Measurements from ENCODE around the gene EYA2. TPM values are rescaled to one million over a fixed set of nuclear protein-coding genes. Genes with fewer than 3 reads are reported as not detected.

The EYA2 gene
- total RNA-seq, 2 donors from 2014 or later = 30.0 to 31.0 TPM

DNA sequence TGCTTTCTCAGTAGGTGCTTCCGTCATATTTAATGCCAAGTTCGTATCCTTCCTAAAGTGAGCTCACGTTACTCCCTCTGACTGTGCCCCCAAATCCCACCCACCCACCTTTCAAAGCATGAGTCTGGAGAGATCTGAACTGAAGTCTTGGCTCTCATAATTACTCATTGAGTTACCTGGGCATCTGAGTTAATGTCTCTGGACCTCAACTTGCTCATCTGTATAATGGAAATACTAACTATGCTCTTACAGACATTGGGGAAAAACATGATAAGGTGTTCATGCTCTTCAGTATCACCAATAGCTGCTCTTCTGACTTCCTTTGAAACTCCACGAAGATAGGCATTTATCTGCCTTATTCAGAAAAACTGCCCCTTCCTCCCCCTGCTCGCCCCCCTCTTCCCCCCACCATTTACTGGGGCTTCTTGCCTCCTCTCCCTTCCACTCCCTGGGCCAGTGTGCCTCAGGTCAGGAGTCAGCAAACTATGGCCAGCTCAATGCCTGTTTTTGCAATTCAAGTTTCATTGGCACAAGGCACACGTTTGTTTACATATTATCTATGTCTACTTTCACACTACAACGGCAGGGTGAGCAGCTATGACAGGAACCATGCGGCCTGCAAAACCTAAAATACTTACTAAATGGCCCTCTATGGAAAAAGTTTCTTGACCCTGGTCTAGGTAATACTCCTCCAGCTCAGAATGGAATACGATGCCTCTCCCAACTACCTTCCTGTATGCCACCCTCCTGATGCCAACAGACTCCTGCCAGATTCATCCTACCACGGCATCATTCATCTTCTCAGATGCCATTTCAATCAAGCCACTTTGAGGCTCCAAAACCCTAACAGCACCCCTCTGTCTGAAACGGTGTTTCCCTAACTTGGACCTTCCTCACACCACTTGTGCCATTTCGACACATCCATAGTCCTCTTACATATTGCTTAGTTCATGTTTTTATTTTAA lies 323.1 kb downstream of the EYA2 start:
- no peaks in the 10 kb centered on the region for H3K9me3 ChIP-seq
- TF ChIP-seq POLR2A (IDR thresholded peaks at IDR 0.05) = no peak
- no peak for TF ChIP-seq POLR2AphosphoS5 (IDR thresholded peaks at IDR 0.05)
- TF ChIP-seq, protein P1, sequence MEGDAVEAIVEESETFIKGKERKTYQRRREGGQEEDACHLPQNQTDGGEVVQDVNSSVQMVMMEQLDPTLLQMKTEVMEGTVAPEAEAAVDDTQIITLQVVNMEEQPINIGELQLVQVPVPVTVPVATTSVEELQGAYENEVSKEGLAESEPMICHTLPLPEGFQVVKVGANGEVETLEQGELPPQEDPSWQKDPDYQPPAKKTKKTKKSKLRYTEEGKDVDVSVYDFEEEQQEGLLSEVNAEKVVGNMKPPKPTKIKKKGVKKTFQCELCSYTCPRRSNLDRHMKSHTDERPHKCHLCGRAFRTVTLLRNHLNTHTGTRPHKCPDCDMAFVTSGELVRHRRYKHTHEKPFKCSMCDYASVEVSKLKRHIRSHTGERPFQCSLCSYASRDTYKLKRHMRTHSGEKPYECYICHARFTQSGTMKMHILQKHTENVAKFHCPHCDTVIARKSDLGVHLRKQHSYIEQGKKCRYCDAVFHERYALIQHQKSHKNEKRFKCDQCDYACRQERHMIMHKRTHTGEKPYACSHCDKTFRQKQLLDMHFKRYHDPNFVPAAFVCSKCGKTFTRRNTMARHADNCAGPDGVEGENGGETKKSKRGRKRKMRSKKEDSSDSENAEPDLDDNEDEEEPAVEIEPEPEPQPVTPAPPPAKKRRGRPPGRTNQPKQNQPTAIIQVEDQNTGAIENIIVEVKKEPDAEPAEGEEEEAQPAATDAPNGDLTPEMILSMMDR (IDR thresholded peaks at IDR 0.05) = no peak
- DNase-seq (ENCODE audit: low spot score) = no peak
- no peak overlapping the region for H3K4me3 ChIP-seq
- H3K36me3 ChIP-seq = no peaks in the 10 kb centered on the region
- no peaks in the 10 kb centered on the region for H3K4me1 ChIP-seq (replicated peaks)
- intact Hi-C loops (cut with DNase I) = no loop called here
- H3K27ac ChIP-seq = no peak overlapping the region
- H3K27me3 ChIP-seq (replicated peaks; ENCODE audit: insufficient read depth) = no peaks in the 10 kb centered on the region
- 66% methylated on average over 12 of the region's 12 CpGs for WGBS

- Histone ChIP-seq H3K4me1 (replicated peaks) (no peaks in the 10 kb centered on the region), H3K27me3 (replicated peaks; ENCODE audit: insufficient read depth) (no peaks in the 10 kb centered on the region), H3K4me3 (no peak overlapping the region), H3K9me3 (no peaks in the 10 kb centered on the region), H3K27ac (no peak overlapping the region), H3K36me3 (peaks cover 0 to 4% of the 10 kb centered on the region in 2 donors)
- DNase-seq (ENCODE audit: low spot score) = no peak
- TF ChIP-seq, protein P1 (IDR thresholded peaks at IDR 0.05) = peak in 3 of 4 experiments; percentile 13 to 21 (median 16)
- TF ChIP-seq POLR2A (IDR thresholded peaks at IDR 0.05) = no peak
- 92% methylated on average over 8 of the region's 8 CpGs for WGBS
- intact Hi-C loops (cut with DNase I) = no loop called here
Observed at GRCh38 chr20:47220161-47220582, 325.5 kb downstream of the EYA2 start.

DNA sequence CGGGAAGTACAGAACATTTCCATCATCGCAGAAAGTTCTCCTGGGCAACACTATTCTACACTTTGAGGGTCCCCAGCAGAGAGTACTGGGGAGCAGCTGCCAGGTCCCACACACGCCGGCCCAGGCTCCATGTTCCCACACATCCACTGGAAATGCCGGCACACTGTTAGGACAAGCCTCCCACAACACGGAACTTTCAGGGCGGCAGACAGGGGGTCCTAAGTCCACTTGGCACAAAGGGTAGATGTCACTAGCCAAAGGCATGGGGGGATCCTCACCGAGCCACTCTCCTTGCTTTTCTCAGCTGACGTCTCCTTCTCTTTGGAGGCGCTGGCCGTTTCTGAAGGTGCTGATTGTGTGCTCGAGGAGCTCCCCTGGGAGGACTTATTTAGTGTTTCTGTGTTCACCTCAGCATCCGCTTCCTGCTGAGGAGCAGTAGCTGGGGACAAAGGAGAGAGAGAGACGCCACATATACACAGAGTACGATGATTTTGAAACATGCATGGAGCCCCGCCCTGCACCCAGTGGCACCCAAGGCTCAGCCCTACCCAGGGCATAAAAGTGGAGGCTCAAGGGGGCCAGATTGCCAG lies 326.5 kb downstream of the EYA2 start:
- Histone ChIP-seq H3K27me3 (replicated peaks; ENCODE audit: insufficient read depth) (no peaks in the 10 kb centered on the region), H3K4me3 (no peak overlapping the region), H3K9me3 (no peaks in the 10 kb centered on the region), H3K27ac (no peak overlapping the region), H3K36me3 (peaks cover 0 to 4% of the 10 kb centered on the region in 2 donors), H3K4me1 (replicated peaks) (no peaks in the 10 kb centered on the region)
- intact Hi-C loops (cut with DNase I) = no loop called here
- 93% methylated on average over 16 of the region's 16 CpGs for WGBS
- DNase-seq (ENCODE audit: low spot score) = no peak
- TF ChIP-seq POLR2A (IDR thresholded peaks at IDR 0.05) (no peak), POLR2AphosphoS5 (IDR thresholded peaks at IDR 0.05) (no peak)
- TF ChIP-seq, protein P1 (IDR thresholded peaks at IDR 0.05) = no peak

GRCh38 chr20:47222468-47223119 lies 328.0 kb downstream of the EYA2 start:
- intact Hi-C loops (cut with DNase I) = no loop called here
- H3K4me1 ChIP-seq (replicated peaks) = no peaks in the 10 kb centered on the region
- 92% methylated on average over 12 of the region's 12 CpGs for WGBS
- no peaks in the 10 kb centered on the region for H3K9me3 ChIP-seq
- TF ChIP-seq POLR2A (IDR thresholded peaks at IDR 0.05) (no peak), POLR2AphosphoS5 (IDR thresholded peaks at IDR 0.05) (no peak)
- TF ChIP-seq, protein P1 (IDR thresholded peaks at IDR 0.05) = no peak
- no peak overlapping the region for H3K27ac ChIP-seq
- DNase-seq (ENCODE audit: low spot score) = no peak
- H3K27me3 ChIP-seq (replicated peaks; ENCODE audit: insufficient read depth) = no peaks in the 10 kb centered on the region
- peaks cover 0 to 4% of the 10 kb centered on the region in 2 donors for H3K36me3 ChIP-seq
- no peak overlapping the region for H3K4me3 ChIP-seq

Data from prostate gland (tissue), 2 donors.